HCT116 (cell line): ENCODE results near the gene SYNGAP1. TPM values are rescaled to one million over a fixed set of nuclear protein-coding genes. Genes with fewer than 3 reads are reported as not detected.

Source experiments
- ATAC-seq: fragments of 200-7000 bp; cut with Tn5 transposase; 2 replicates; pipeline ENCODE4 v1.9.1; 2020; ENCODE audit warnings: mild to moderate bottlenecking, moderate library complexity
- BruUV-seq: library from RNA; stranded (reverse); fragments of 400-500 nt; replicated peaks from 2 replicates; lab custom pipeline; 2021; lab: Mats Ljungman, UMichigan
- CTCF ChIA-PET: fragments of 300-600 bp; sonication (Branson Sonifier 250); formaldehyde crosslinking; loops from one replicate; lab custom pipeline; 2021; ENCODE audit warnings: antibody characterized with exemption; lab: Charles Lee
- POLR2A ChIA-PET: fragments of 300-600, 350-600 bp; sonication (Branson Sonifier 250); formaldehyde crosslinking; loops from one replicate; lab custom pipeline; 2021; ENCODE audit warnings: antibody characterized with exemption; lab: Charles Lee
- RAD21 ChIA-PET, 2 experiments: fragments of 300-600 bp; sonication (Branson Sonifier 250); formaldehyde crosslinking; loops; one replicate each; lab custom pipeline; 2023; ENCODE audit warnings: low total read pairs in 2 of 2; ENCODE audit not compliant: uncharacterized antibody in 2 of 2, unreplicated experiment in 2 of 2, low non-redundant PET in 1 of 2; lab: Charles Lee
- DNase-seq: peaks from one replicate; pipeline ENCODE4 v3.0.0-alpha.2; 2010; ENCODE audit warnings: low read depth, low spot score
- H2AFZ ChIP-seq: fragments of 200-600 bp; shearing (Covaris generic), sonication (generic); 2 replicates; pipeline ENCODE4 v1.6.1; 2017; ENCODE audit warnings: low read depth, mixed run types, mixed read lengths, antibody characterized with exemption, low read length; ENCODE audit not compliant: poor library complexity, severe bottlenecking
- H3K27ac ChIP-seq: 2 replicates; pipeline ENCODE4 v1.5.1; 2012; ENCODE audit warnings: low read depth, low read length
- H3K27me3 ChIP-seq: fragments of 200-600 bp; sonication (generic); 2 replicates; pipeline ENCODE4 v1.6.1; 2016; ENCODE audit warnings: mixed run types, low read length, mixed read lengths; ENCODE audit not compliant: insufficient read depth
- H3K36me3 ChIP-seq, 2 experiments: fragments of 200-500 bp in 1 of 2; fragments of 200-600 bp in 1 of 2; sonication (Bioruptor generic) in 1 of 2; sonication (generic) in 1 of 2; 2 replicates each; pipeline versions ENCODE4 v1.5.1 to v1.6.1; 2014 to 2016; ENCODE audit warnings: low read length in 2 of 2, inconsistent platforms in 1 of 2, mixed read lengths in 1 of 2, mixed run types in 1 of 2; ENCODE audit not compliant: insufficient read depth in 2 of 2, control insufficient read depth in 1 of 2
- H3K4me1 ChIP-seq, 2 experiments: fragments of 200-600 bp in 1 of 2; sonication (generic) in 1 of 2; 2 replicates each; pipeline versions ENCODE4 v1.5.1 to v1.6.1; 2012 to 2017; ENCODE audit warnings: low read length in 2 of 2, inconsistent platforms in 1 of 2, mild to moderate bottlenecking in 1 of 2, mixed read lengths in 1 of 2, mixed run types in 1 of 2, moderate library complexity in 1 of 2; ENCODE audit not compliant: insufficient read depth in 2 of 2, control insufficient read depth in 1 of 2
- H3K4me2 ChIP-seq: fragments of 200-600 bp; sonication (generic); 2 replicates; pipeline ENCODE4 v1.6.1; 2017; ENCODE audit warnings: mixed run types, low read length, mixed read lengths
- H3K4me3 ChIP-seq, 2 experiments: fragments of 200-600 bp in 1 of 2; sonication (generic) in 1 of 2; replicated peaks in 1 of 2; 2 replicates each; pipeline ENCODE4 v1.5.1; 2011 to 2016; ENCODE audit warnings: low read length in 2 of 2, control low read depth in 1 of 2, low read depth in 1 of 2, mild to moderate bottlenecking in 1 of 2, mixed read lengths in 1 of 2, mixed run types in 1 of 2
- H3K79me2 ChIP-seq: fragments of 200-600 bp; sonication (generic); 2 replicates; pipeline ENCODE4 v1.6.1; 2017; ENCODE audit warnings: mild to moderate bottlenecking, mixed run types, low read length, moderate library complexity, mixed read lengths; ENCODE audit not compliant: insufficient read depth
- H3K9ac ChIP-seq: fragments of 200-600 bp; sonication (generic); 2 replicates; pipeline ENCODE4 v1.6.1; 2016; ENCODE audit warnings: low read length, mixed read lengths
- H3K9me2 ChIP-seq: fragments of 200-600 bp; sonication (generic), shearing (Covaris generic); 2 replicates; pipeline ENCODE4 v1.6.1; 2017; ENCODE audit warnings: mixed run types, mild to moderate bottlenecking, moderate library complexity; ENCODE audit not compliant: insufficient read depth
- H3K9me3 ChIP-seq, 2 experiments: fragments of 200-500 bp in 1 of 2; fragments of 200-600 bp in 1 of 2; sonication (Bioruptor generic) in 1 of 2; sonication (generic) in 1 of 2; 2 replicates each; pipeline ENCODE4 v1.6.1; 2014 to 2017; ENCODE audit warnings: low read length in 2 of 2, mixed read lengths in 2 of 2, inconsistent platforms in 1 of 2, low read depth in 1 of 2, mild to moderate bottlenecking in 1 of 2, mixed run types in 1 of 2, moderate library complexity in 1 of 2; ENCODE audit not compliant: control insufficient read depth in 1 of 2, insufficient read depth in 1 of 2
- H4K20me1 ChIP-seq: fragments of 200-600 bp; sonication (generic), shearing (Covaris generic); 2 replicates; pipeline ENCODE4 v1.6.1; 2017; ENCODE audit warnings: mixed run types, mild to moderate bottlenecking, moderate library complexity; ENCODE audit not compliant: insufficient read depth
- CBX3 ChIP-seq: IDR thresholded peaks from 2 replicates; pipeline ENCODE4 v1.6.1; 2012; ENCODE audit warnings: low read depth
- CEBPB ChIP-seq: IDR thresholded peaks from 2 replicates; pipeline ENCODE4 v1.6.1; 2012; ENCODE audit warnings: low read depth
- CTCF ChIP-seq, 3 experiments: fragments of 200-600 bp in 1 of 3; sonication (generic) in 1 of 3; IDR thresholded peaks in 2 of 3; conservative IDR thresholded peaks in 1 of 3; 2 replicates each; pipeline ENCODE4 v1.5.1; 2012 to 2017; ENCODE audit warnings: low read depth in 2 of 3, low read length in 2 of 3, antibody characterized with exemption in 1 of 3, borderline replicate concordance in 1 of 3, control low read depth in 1 of 3, mild to moderate bottlenecking in 1 of 3, mixed read lengths in 1 of 3, mixed run types in 1 of 3, moderate library complexity in 1 of 3; ENCODE audit not compliant: insufficient read depth in 1 of 3
- JUND ChIP-seq: IDR thresholded peaks from 2 replicates; pipeline ENCODE4 v1.6.1; 2012
- RAD21 ChIP-seq: IDR thresholded peaks from 2 replicates; pipeline ENCODE4 v1.6.1; 2012; ENCODE audit warnings: low read depth, mild to moderate bottlenecking
- REST ChIP-seq: IDR thresholded peaks from 2 replicates; pipeline ENCODE4 v1.6.1; 2012; ENCODE audit warnings: low read depth
- TCF7L2 ChIP-seq: IDR thresholded peaks from 2 replicates; pipeline ENCODE4 v1.7.0; 2011; ENCODE audit warnings: borderline replicate concordance, inconsistent platforms; ENCODE audit not compliant: insufficient read depth, insufficient read length; ENCODE audit errors: extremely low read depth
- intact Hi-C: fragments of 100-400 bp; cut with micrococcal nuclease; formaldehyde crosslinking; loops from 2 replicates; pipeline ENCODE4 v1.10.0; 2022
- total RNA-seq: library from RNA; stranded (reverse); gene quantifications from one replicate; pipeline ENCODE4 v1.2.1, GENCODE V29; 2021; ENCODE audit not compliant: unreplicated experiment

SYNGAP1 gene
- total RNA-seq, 1 experiment from 2014 or later, result 11.5 TPM

GRCh38 chr6:33413241-33414120, 6.4 kb upstream of the SYNGAP1 start (continued):
- TF ChIP-seq REST (no peak), CBX3 (no peak), CEBPB (no peak)

- Histone ChIP-seq H3K27ac (no peak overlapping the region), H3K4me3 (no peak overlapping the region), H3K4me1 (peaks cover 13 to 40% of the 10 kb centered on the region in 2 experiments), H3K36me3 (peaks cover 5 to 28% of the 10 kb centered on the region in 2 experiments; a peak in 3 of 4 replicates), H3K9me2 (no peaks in the 10 kb centered on the region), H3K4me2 (no peak overlapping the region), H3K9ac (no peak overlapping the region), H3K27me3 (no peaks in the 10 kb centered on the region), H4K20me1 (no peaks in the 10 kb centered on the region), H3K79me2 (peaks cover 38% of the 10 kb centered on the region), H2AFZ (no peak overlapping the region), H3K9me3 (no peaks in the 10 kb centered on the region)
- DNase-seq (no peak), ATAC-seq (no peak)
- intact Hi-C loops, result loop anchor here (5.0 to 10.0 kb wide), 2 partner anchors 117 to 210 kb away; partner anchors contain the start of genes HSD17B8, RGL2, RING1 and RXRB
- no TSS peak for BruUV-seq
- CTCF ChIA-PET, result no interaction called here
- RAD21 ChIA-PET, result no interaction called here
- POLR2A ChIA-PET, result no interaction called here
- TF ChIP-seq CEBPB (no peak), RAD21 (no peak), JUND (no peak), TCF7L2 (no peak), CTCF (IDR thresholded peaks at IDR 0.05 in 2 of 3, conservative IDR thresholded peaks at IDR 0.05 in 1 of 3; ENCODE audit: borderline replicate concordance in 1 of 3, insufficient read depth in 1 of 3, low read depth in 2 of 3, low read length in 2 of 3) (peak in 2 of 3 experiments; percentile 64 to 67; a peak in 4 of 6 replicates)
These were observed 5.1 kb upstream of the SYNGAP1 start for GRCh38 chr6:33414592-33415271.
